NAMALWA (cell line): Measurements from ENCODE around the gene NOS1AP.

Source experiments
- DNase-seq: peaks from one replicate; pipeline ENCODE4 v3.0.0-alpha.2; 2015; ENCODE audit warnings: low spot score

The NOS1AP gene

GRCh38 chr1:162386292-162387225 is 317.1 kb downstream of the NOS1AP start:
- DNase-seq, result no peak

DNA sequence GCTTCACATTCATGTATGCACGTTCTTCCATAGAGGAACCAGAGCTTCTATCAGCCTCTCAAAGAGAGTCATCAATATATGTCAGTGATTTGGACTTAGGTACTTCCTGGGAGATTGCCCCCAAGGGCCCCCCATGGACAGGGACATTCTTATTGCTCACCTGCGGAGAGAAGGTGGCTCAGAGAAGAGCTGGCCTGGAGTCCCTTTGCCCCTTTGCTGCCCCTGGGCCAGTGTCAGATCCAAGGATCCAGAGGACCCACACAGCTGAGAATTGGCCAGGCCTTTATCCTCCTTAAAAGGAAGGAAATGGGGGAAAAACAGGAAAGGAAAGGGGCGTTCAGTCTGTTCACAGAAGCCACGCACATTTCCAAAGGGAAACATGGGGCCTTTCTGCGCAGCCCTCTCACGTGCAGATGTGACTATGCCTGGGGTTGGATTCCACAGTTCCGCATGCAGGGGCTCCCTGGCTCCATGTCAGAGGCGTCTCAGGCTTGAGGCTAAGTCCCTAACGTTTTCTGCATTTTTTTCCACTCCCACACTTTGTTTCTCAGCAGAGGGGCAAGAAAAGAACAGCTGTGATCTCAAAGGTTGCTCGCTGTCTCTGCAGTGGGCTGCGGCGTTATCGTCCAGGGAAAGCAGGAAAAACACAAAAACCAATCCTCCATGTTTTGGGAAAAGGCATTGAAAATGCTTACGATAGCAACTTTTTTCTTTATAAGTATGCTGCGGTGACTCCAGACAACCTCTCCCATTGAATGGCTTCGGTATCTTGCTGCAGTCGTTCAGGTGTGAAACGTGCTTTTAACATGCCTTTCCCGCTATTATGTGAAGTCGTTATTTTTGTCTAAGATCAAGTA is 318.0 kb downstream of the NOS1AP start:
- DNase-seq, result no peak

DNA sequence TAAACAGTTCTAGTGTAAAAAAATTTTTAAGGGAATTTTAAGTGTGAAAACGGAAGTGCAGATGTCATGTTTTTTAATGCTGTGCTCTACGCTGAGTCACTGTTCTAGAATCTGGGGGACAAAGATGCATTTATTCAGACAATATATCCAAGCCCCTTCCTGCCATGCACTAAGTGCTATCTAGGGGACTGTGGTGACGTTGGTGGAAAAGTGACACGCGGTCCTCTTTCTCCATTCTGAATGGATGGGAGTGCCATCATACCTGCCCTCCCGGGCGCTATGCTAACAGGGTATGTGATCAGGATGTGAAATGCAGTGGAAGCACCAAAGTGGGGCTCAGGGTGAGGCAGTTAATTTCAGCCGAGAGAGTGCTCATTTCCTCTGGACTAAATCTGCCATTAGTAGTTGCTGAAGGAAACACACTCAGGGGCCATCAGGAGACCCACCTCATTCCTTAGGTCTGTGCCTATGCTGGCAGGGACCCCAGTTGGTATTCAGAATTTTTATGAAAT is 318.6 kb downstream of the NOS1AP start:
- DNase-seq, result no peak

GRCh38 chr1:162388615-162389014 is 319.1 kb downstream of the NOS1AP start:
- no peak for DNase-seq

GRCh38 chr1:162389021-162389818 is 319.7 kb downstream of the NOS1AP start:
- peak; percentile 15 for DNase-seq

- no peak for DNase-seq
Measured at GRCh38 chr1:162389971-162390370, 320.5 kb downstream of the NOS1AP start.

DNA sequence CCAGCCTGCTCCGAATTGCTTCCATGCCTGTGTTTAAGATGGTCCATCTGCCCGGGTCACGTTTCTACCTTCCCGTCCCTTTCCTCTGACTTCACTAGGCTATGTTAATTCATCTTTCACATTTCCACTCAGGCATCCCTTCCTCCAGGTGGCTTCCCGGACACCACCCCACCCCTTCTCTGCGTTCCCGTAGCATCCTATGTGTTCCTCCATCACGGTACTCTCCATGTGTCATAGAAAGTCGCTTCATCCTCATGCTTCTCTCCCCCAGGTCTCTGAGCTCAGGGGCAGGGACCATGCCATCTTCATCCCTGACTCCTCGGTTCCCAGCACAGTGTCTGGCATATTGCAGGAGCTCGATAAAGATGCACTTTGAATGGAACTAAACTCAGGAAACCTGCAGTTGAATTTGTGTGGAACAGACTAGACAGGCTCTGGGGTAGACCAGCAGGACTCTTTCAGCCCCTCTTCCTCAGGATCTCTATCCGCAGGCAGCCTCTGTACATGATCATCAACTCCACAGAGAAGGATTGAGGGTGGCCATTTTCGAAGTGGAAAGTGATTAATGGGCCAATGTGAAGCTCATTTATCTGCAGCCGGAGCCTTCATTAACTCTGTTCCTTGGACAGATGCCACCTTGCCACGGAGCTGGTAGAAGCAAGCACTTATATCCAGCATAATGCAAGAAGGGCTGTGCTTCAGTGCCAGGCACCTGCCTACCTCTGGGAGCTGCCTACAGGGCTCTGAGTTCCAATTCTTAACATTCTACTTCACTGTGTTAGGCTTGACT is 321.1 kb downstream of the NOS1AP start:
- no peak for DNase-seq

DNA sequence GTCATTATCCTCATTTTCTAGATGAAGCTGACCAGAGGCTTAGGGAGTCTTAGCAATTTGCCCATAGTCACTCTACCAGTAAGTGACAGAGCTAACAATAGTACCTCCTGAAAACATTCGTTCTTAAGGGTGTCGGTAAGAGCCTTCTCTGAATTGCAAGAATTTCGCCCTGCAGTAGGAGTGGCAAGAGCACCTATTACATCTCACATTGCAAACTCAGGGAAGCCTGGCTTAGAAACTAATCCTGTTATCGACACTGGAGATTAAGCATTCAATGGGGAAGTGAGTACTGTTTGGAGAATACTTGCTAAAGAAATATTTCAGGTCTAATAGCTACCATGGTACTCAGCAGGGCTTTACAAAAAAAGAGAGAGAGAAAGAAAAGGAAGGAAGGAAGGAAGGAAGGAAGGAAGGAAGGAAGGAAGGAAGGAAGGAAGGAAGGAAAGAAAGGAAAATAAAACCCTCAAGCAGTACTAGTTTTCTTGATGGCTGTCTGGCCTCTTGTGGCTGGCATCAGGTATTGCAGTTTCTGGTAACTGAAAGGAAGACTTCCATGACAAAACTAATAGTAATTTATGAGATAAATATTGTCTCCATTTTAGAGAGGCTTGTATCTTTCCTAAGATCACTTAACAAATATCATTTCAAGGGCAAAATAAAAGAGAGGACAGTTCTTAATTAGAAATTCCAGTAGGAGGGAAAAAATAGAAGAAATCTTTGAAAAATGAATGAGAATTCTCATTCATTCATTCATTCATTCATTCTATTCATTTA is 322.5 kb downstream of the NOS1AP start:
- peak; percentile 64 for DNase-seq

DNA sequence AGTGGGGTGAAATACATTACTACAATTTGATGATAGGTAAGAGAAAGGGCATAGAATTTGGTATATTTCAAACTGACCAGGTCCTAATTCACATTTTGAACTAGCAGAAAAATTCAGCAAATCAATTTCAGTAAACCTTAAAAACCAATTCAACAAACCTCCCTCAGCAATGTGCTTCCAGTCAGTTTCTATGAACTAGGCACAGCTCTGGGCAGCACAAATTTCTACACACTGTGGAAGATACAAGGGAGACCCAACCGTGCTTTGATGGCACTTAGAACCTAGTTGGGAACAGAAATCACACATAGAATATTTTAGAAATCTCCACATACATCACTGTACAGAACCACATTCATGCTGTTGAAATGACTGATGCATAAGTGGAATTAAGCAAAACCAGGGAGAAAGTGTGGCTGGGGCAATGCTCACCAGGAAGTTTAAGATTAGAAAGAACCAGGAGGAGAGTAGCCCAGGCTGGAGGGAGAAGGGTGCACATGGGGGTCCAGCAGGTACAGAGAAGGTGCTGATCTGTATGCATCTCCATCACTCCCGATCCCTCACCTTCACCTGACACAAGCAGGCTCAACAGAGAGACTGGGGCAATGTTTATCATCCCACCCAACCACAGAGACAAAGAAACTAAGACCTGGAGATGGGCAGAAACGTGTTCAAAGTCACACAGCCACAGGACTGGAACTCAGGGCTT is 326.9 kb downstream of the NOS1AP start:
- DNase-seq, result no peak

DNA sequence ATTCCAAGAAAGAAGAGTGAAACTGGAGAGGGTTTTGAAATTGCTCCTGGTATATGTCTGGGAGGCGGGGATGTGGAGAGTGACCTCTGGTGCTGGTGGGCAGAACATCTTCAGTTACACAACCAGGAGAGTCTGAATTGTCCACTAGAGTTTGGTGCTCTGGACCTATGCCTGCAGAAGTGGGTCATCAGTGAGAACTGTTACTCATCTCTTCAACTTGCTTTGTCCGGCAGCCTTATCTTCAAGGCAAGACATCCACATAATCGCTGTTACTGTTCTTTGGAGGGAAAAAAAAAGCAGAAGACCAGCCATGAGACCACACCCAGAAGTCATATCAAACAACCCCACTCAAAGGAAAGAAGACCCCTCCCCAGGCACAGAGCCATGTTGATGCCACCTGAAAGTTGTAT is 327.6 kb downstream of the NOS1AP start:
- DNase-seq, result no peak

DNA sequence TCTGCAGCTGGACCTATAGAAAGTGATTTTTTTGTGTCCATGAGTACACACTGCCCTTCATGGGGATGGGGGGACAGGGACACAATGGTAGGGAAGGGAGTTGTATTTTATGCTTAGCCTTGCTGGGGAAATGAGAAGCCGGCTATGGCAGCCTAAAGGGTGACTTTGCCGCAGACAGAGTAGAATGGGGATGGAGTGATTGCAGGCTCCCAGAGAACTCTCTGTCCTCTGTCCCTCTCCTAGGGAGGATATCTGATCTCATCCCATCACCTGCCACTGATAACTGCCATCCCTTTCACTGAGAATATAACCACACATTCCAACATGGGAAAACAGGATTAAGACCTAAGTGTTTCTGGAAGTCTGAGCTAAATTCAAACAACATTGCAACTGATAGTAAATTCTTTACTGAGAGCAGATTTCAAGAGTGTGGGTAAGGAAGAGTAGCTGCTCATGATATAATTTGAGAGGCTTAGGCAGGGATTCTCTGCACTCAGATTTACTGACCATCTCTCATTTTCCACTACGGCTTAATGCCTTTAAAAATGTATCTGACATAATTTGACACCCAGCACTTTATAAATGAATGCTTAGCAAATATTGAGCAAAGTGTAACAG is 328.6 kb downstream of the NOS1AP start:
- no peak for DNase-seq

- DNase-seq, result no peak
Measured at GRCh38 chr1:162398999-162399580, 329.6 kb downstream of the NOS1AP start.

GRCh38 chr1:162400790-162401355 is 331.4 kb downstream of the NOS1AP start:
- DNase-seq, result no peak

DNA sequence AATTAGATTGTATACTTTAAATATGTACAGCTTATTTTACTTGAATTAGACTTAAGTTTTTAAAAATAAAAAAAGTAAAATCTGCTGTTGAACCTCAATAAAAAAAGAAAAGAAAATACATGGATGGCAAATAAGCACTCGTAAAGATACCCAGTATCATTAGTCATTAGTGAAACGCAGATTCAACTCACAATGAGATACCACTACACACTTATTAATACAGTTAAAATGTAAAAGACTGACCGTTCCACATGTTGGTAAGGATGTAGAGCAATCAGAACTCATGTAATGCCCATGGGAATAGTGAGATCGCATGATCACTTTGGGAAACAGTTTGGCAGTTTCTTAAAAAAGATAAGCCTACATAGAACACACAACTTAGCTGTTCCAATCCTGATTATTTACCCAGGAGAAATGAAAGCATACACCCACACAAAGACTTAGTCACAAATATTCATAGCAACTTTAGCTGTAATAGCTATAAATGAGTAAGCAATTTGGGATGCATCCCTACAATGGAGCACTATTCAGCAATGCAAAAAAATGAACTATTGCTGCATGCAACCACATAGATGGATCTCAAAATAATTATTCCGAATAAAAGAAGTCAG is 335.2 kb downstream of the NOS1AP start:
- DNase-seq, result no peak

GRCh38 chr1:162405800-162406199 is 336.3 kb downstream of the NOS1AP start:
- no peak for DNase-seq

DNA sequence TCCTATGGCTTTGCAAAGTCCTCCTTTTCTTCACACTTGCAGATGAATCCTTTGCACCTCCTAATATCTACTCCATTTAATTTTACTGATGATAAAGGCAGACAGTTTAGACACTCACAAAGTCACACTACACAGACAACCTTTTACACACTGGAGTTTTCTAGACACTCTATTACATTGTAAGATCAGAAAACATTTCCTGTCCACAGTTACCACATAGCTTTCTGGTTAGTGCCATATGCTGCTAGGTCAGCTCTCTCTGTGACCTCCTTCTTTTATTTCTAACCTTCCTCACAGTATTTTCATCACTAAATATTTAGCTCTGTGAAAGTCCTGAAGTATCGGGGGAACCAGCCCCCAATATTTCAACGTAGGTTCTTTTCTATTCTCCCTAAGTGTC is 337.3 kb downstream of the NOS1AP start:
- no peak for DNase-seq

DNA sequence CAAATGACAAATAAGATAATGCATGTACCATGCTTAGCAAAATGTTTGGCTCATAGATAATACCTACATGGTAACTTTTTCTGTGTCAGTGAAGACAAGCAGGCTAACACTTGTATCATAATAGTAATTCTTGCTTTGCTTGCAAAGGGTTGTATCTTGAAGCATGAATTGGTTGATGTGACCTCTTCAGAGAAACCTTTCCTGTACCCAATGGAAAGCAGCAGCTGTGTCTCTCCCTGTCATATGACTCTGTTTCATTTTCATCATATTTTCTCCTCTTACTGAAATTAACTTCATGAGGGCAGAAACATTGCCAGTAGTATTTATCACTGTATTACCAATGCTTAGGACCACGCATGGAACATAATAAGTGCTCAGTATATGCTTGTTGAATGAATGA is 338.0 kb downstream of the NOS1AP start:
- DNase-seq, result no peak

- no peak for DNase-seq
Measured at GRCh38 chr1:162412002-162412401, 342.5 kb downstream of the NOS1AP start, which contains the start of gene SH2D1B. TSS of gene SH2D1B (minus strand) at chr1:162412136. CDS start at chr1:162412016, 120 bp downstream.
